Adrenal gland (tissue), 12 donors: Measurements from ENCODE around the gene DLGAP4. TPM values are rescaled to one million over a fixed set of nuclear protein-coding genes. Genes with fewer than 3 reads are reported as not detected.

Source experiments
- DNase-seq, 7 donors: peaks; one replicate each; pipeline ENCODE4 v3.0.0-alpha.2; 2019 to 2020
- H3K27ac ChIP-seq, 5 donors: fragments of 200-600 bp; sonication (generic) in 4 of 5; 1 replicate in 3 of 5; 2 replicates in 2 of 5; pipeline versions ENCODE4 v1.5.1 to v1.8.0; 2016 to 2020; ENCODE audit warnings: mild to moderate bottlenecking in 1 of 5
- H3K27me3 ChIP-seq: fragments of 200-600 bp; 2 replicates; pipeline ENCODE4 v1.8.0; 2021
- H3K36me3 ChIP-seq, 2 donors: fragments of 200-600 bp; replicated peaks in 1 of 2; 1 replicate in 1 of 2; 2 replicates in 1 of 2; pipeline versions ENCODE4 v1.5.1 to v1.8.0; 2018 to 2022
- H3K4me1 ChIP-seq, 2 donors: fragments of 200-600 bp; replicated peaks in 1 of 2; 1 replicate in 1 of 2; 2 replicates in 1 of 2; pipeline versions ENCODE4 v1.5.1 to v1.8.0; 2018 to 2021
- H3K4me3 ChIP-seq, 4 donors: fragments of 200-600 bp; sonication (generic) in 3 of 4; one replicate each; pipeline ENCODE4 v1.5.1; 2016 to 2018
- H3K9me3 ChIP-seq, 3 donors: fragments of 200-600 bp; sonication (generic) in 1 of 3; replicated peaks in 1 of 3; 1 replicate in 2 of 3; 2 replicates in 1 of 3; pipeline versions ENCODE4 v1.5.1 to v1.8.0; 2016 to 2021
- CTCF ChIP-seq, 6 experiments: fragments of 450-650 bp in 4 of 6; fragments of 200-600 bp in 2 of 6; sonication (generic) in 1 of 6; IDR thresholded peaks; 1 replicate in 5 of 6; 2 replicates in 1 of 6; pipeline versions ENCODE4 v1.5.1 to v1.8.0; 2016 to 2021; ENCODE audit warnings: antibody characterized with exemption in 6 of 6, mild to moderate bottlenecking in 2 of 6, moderate library complexity in 1 of 6
- POLR2A ChIP-seq, 2 donors: fragments of 450-650 bp; IDR thresholded peaks; one replicate each; pipeline ENCODE4 v1.6.1; 2017; ENCODE audit warnings: antibody characterized with exemption in 2 of 2, mild to moderate bottlenecking in 2 of 2, moderate library complexity in 1 of 2
- WGBS, 4 donors: extraction: QIAGEN DNeasy Blood & Tissue Kit in 2 of 4; methylation state at CpG; one replicate each; pipeline versions ENCODE4 v1.1.5 to v1.1.7; 2013 to 2017; 5-methylcytosine and 5-hydroxymethylcytosine counted together
- intact Hi-C, 2 donors: fragments of 100-400 bp; cut with DNase I; formaldehyde crosslinking; loops; one replicate each; pipeline versions ENCODE4 v1.14.1 to v1.15.0; 2022 to 2023
- polyA plus RNA-seq, 3 donors: library from polyadenylated mRNA; stranded (reverse); fragments of 200-250 nt in 2 of 3; fragments of 350-450 nt in 1 of 3; fragmentation: Illumina TruSeq in 1 of 3; extraction: RNeasy Lipid Tissue Mini Kit (QIAGEN cat#74804) in 1 of 3; gene quantifications; one replicate each; pipeline ENCODE4 v1.2.3, GENCODE V29; 2013 to 2014
- total RNA-seq, 9 donors: library from RNA; depleted of rRNA in 4 of 9; stranded (reverse); fragments of >200 nt in 4 of 9; fragments of 120-200 nt in 1 of 9; fragmentation: NEBNext Ultra II Directional in 1 of 9; extraction: Animal tissue kit (Norgen Biotek cat#: 25700) in 1 of 9; gene quantifications; one replicate each; pipeline versions ENCODE4 v1.1.0 to v1.2.4, GENCODE V29; 2013 to 2023
- donor health status: healthy with polysubstance abuse.
- donor health status: Bipolar disorder and iron deficiency.
- donor health status: DM: yes; HTN: yes; CAD: no.
- donor health status: DM: no; HTN: no; CAD: no.
- donor health status: DM: no; HTN: no; CAD: no.
- donor health status: DM: yes; HTN: yes; CAD: no.

The DLGAP4 gene
- total and polyA plus RNA-seq, 12 donors, result 13.5 to 95.2 (median 64.0) TPM

GRCh38 chr20:36320261-36320897, 14.2 kb downstream of the DLGAP4 start:
- no peaks in the 10 kb centered on the region for H3K36me3 ChIP-seq
- H3K4me1 ChIP-seq, result no peaks in the 10 kb centered on the region
- intact Hi-C loops, result no loop called here
- H3K27me3 ChIP-seq, result no peaks in the 10 kb centered on the region
- no peak overlapping the region for H3K27ac ChIP-seq
- H3K9me3 ChIP-seq, result no peaks in the 10 kb centered on the region
- H3K4me3 ChIP-seq, result no peak overlapping the region
- WGBS, 4 donors, result 72 to 94% (median 78%) methylated on average over 4 to 8 of the region's 8 CpGs
- DNase-seq, result no peak
- no peak for TF ChIP-seq CTCF (IDR thresholded peaks at IDR 0.05)
- TF ChIP-seq POLR2A (IDR thresholded peaks at IDR 0.05), result no peak

- no peaks in the 10 kb centered on the region for H3K36me3 ChIP-seq
- TF ChIP-seq POLR2A (IDR thresholded peaks at IDR 0.05) (no peak), CTCF (IDR thresholded peaks at IDR 0.05) (no peak)
- no peak overlapping the region for H3K27ac ChIP-seq
- intact Hi-C loops, result no loop called here
- H3K4me3 ChIP-seq, result no peak overlapping the region
- WGBS, 4 donors, result 74 to 88% (median 83%) methylated on average over 11 to 24 of the region's 24 CpGs
- no peaks in the 10 kb centered on the region for H3K9me3 ChIP-seq
- H3K27me3 ChIP-seq, result no peaks in the 10 kb centered on the region
- no peak for DNase-seq
- no peaks in the 10 kb centered on the region for H3K4me1 ChIP-seq
These were observed 15.0 kb downstream of the DLGAP4 start for GRCh38 chr20:36320898-36321695.

DNA sequence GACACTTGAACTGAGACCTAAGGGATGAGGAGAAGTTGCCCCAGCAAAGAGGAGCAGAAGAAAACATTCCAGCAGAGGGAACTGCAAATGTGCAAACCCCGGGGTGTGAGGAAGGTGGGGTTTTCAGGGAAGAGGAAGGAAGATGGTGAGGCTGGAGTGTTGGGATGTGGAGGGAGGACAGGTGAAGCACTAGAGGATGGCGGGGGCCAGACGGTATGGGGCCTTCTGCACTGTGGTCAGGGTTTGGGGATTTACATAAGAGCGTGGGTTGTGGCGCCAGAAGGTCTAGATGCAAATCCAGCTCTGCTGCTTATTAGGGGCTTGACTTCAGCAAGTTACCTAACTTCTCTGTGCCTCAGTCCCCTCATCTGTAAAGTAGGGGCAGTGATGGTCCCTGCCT, 16.0 kb downstream of the DLGAP4 start:
- 68 to 87% (median 74%) methylated on average over 4 to 5 of the region's 5 CpGs for WGBS, 4 donors
- intact Hi-C loops, result no loop called here
- Histone ChIP-seq H3K36me3 (no peaks in the 10 kb centered on the region), H3K4me1 (no peaks in the 10 kb centered on the region), H3K27ac (no peak overlapping the region), H3K27me3 (no peaks in the 10 kb centered on the region), H3K4me3 (no peak overlapping the region), H3K9me3 (no peaks in the 10 kb centered on the region)
- TF ChIP-seq POLR2A (IDR thresholded peaks at IDR 0.05) (no peak), CTCF (IDR thresholded peaks at IDR 0.05) (no peak)
- no peak for DNase-seq

DNA sequence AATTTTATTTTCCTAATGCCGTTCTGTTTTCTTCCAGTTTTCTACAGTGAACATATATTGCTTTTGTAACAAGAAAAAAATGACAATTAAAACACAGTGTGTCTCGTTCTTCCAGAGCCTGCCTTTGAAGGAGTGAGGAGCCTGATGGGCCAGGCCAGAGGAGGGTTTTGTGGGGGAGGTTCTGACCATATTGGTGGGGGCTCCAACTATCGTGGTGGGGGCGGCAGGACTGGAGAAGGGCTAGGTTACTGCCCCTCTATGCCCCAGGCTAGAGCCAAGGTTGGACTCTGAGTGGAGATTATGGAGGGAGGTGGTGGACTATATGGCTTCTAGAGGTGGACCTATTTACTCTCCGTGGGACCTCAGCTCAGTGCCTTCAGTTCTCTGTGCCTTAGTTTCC, 24.0 kb downstream of the DLGAP4 start:
- H3K4me3 ChIP-seq, result no peak overlapping the region
- WGBS, 4 donors, result 78 to 84% (median 81%) methylated on average over 5 of the region's 5 CpGs
- H3K4me1 ChIP-seq, result no peaks in the 10 kb centered on the region
- no peak for DNase-seq
- H3K27ac ChIP-seq, result no peak overlapping the region
- H3K27me3 ChIP-seq, result no peaks in the 10 kb centered on the region
- intact Hi-C loops, result no loop called here
- no peak for TF ChIP-seq CTCF (IDR thresholded peaks at IDR 0.05)
- no peak for TF ChIP-seq POLR2A (IDR thresholded peaks at IDR 0.05)
- no peaks in the 10 kb centered on the region for H3K36me3 ChIP-seq
- no peaks in the 10 kb centered on the region for H3K9me3 ChIP-seq
